Measurements from ENCODE around the gene CST9L. TPM values are rescaled to one million over a fixed set of nuclear protein-coding genes. Genes with fewer than 3 reads are reported as not detected.

The CST9L gene
- total and polyA plus RNA-seq, 10 of the 15 experiments (the other 5 are each of a cell fraction or from before 2014, with no cell fraction given) = not detected

GRCh38 chr20:23602699-23603098 lies 34.4 kb upstream of the CST9L start:
- CTCF ChIA-PET = no interaction called here
- SMC1A ChIA-PET (ENCODE audit: uncharacterized antibody, unreplicated experiment) = interaction anchor here (1.0 kb wide), 1 partner anchor 161 kb away, joined by 4 read pairs; no protein-coding TSS in a partner anchor
- H3K4me1 ChIP-seq (ENCODE audit: control insufficient read depth, insufficient read depth, low read length) = no peaks in the 10 kb centered on the region

GRCh38 chr20:23602241-23602640 lies 34.0 kb upstream of the CST9L start:
- Histone ChIP-seq H3K4me1 (ENCODE audit: control insufficient read depth, insufficient read depth, low read length) (no peaks in the 10 kb centered on the region), H2AFZ (ENCODE audit: control insufficient read depth, low read depth, low read length) (no peak overlapping the region), H4K20me1 (ENCODE audit: control insufficient read depth, insufficient read depth) (no peaks in the 10 kb centered on the region), H3K79me2 (ENCODE audit: control insufficient read depth, insufficient read depth, low read length) (no peaks in the 10 kb centered on the region), H3K4me3 (no peak overlapping the region), H3K9me3 (replicated peaks; ENCODE audit: control insufficient read depth, insufficient read depth, low read length) (no peaks in the 10 kb centered on the region), H3K4me2 (ENCODE audit: control insufficient read depth, insufficient read depth) (no peak overlapping the region), H3K27ac (ENCODE audit: control insufficient read depth, insufficient read depth) (no peak overlapping the region), H3K27me3 (replicated peaks in 1 of 2; ENCODE audit: control insufficient read depth in 2 of 2, insufficient read depth in 2 of 2, low read length in 1 of 2) (no peaks in the 10 kb centered on the region), H3K9ac (ENCODE audit: control insufficient read depth, insufficient read depth, low read length) (no peak overlapping the region), H3K36me3 (ENCODE audit: control insufficient read depth in 2 of 2, insufficient read depth in 2 of 2, low read length in 1 of 2) (no peaks in the 10 kb centered on the region)
- RAD21 ChIA-PET (ENCODE audit: unreplicated experiment) = interaction anchor here (1.0 kb wide), 1 partner anchor 21 kb away, joined by 3 read pairs; no protein-coding TSS in a partner anchor
- in situ Hi-C loops (cut with MboI) = no loop called here
- POLR2A ChIA-PET = no interaction called here
- ATAC-seq (no peak), DNase-seq (ENCODE audit: low read depth, low spot score) (no peak), FAIRE-seq (no peak)
- intact Hi-C loops (cut with micrococcal nuclease; ENCODE audit: unreplicated experiment) = loop anchor here (10.0 kb wide), 1 partner anchor 907 kb away; no protein-coding TSS in a partner anchor
- no TSS peak for BruUV-seq (replicated peaks)
- SMC1A ChIA-PET (ENCODE audit: uncharacterized antibody, unreplicated experiment) = interaction anchor here (1.0 kb wide), 1 partner anchor 160 kb away, joined by 4 read pairs; no protein-coding TSS in a partner anchor
- CTCF ChIA-PET = no interaction called here
- 4% methylated on average over 2 of the region's 2 CpGs for WGBS (ENCODE audit: insufficient coverage, insufficient replicate concordance, low lambda C conversion rate, missing lambda C conversion rate)
- TF ChIP-seq CREM (IDR thresholded peaks at IDR 0.05; ENCODE audit: low read depth) (no peak), MTA3 (IDR thresholded peaks at IDR 0.05; ENCODE audit: borderline replicate concordance, low read length) (no peak), NR2C2 (IDR thresholded peaks at IDR 0.05; ENCODE audit: borderline replicate concordance, control insufficient read depth, insufficient read length, low read depth) (no peak), GATAD2B (conservative IDR thresholded peaks at IDR 0.05; ENCODE audit: low read depth) (no peak), BCLAF1 (IDR thresholded peaks at IDR 0.05) (no peak), EZH2 (IDR thresholded peaks at IDR 0.05; ENCODE audit: borderline replicate concordance, control insufficient read depth, low read depth, low read length) (no peak), FOXK2 (IDR thresholded peaks at IDR 0.05) (no peak), EED (IDR thresholded peaks at IDR 0.05; ENCODE audit: low read depth) (no peak), KAT2A (conservative IDR thresholded peaks at IDR 0.05; ENCODE audit: control insufficient read depth, low read depth, low read length) (no peak)

More at GRCh38 chr20:23602699-23603098, 34.4 kb upstream of the CST9L start:
- Histone ChIP-seq H3K9me3 (replicated peaks; ENCODE audit: control insufficient read depth, insufficient read depth, low read length) (no peaks in the 10 kb centered on the region), H3K9ac (ENCODE audit: control insufficient read depth, insufficient read depth, low read length) (no peak overlapping the region), H3K79me2 (ENCODE audit: control insufficient read depth, insufficient read depth, low read length) (no peaks in the 10 kb centered on the region), H4K20me1 (ENCODE audit: control insufficient read depth, insufficient read depth) (no peaks in the 10 kb centered on the region), H3K4me2 (ENCODE audit: control insufficient read depth, insufficient read depth) (no peak overlapping the region), H2AFZ (ENCODE audit: control insufficient read depth, low read depth, low read length) (no peak overlapping the region), H3K27me3 (replicated peaks in 1 of 2; ENCODE audit: control insufficient read depth in 2 of 2, insufficient read depth in 2 of 2, low read length in 1 of 2) (no peaks in the 10 kb centered on the region), H3K4me3 (no peak overlapping the region), H3K36me3 (ENCODE audit: control insufficient read depth in 2 of 2, insufficient read depth in 2 of 2, low read length in 1 of 2) (no peaks in the 10 kb centered on the region), H3K27ac (ENCODE audit: control insufficient read depth, insufficient read depth) (no peak overlapping the region)
- TF ChIP-seq LARP7 (IDR thresholded peaks at IDR 0.05) (no peak), MAX (IDR thresholded peaks at IDR 0.05; ENCODE audit: low read depth, low read length) (no peak), BHLHE40 (IDR thresholded peaks at IDR 0.05; ENCODE audit: borderline replicate concordance in 1 of 2, low read depth in 2 of 2, low read length in 1 of 2) (no peak), MXI1 (IDR thresholded peaks at IDR 0.05; ENCODE audit: low read depth, low read length) (no peak), RAD51 (IDR thresholded peaks at IDR 0.05) (no peak), SMC3 (IDR thresholded peaks at IDR 0.05; ENCODE audit: borderline replicate concordance, low read length) (no peak)
- in situ Hi-C loops (cut with MboI) = no loop called here
- intact Hi-C loops (cut with micrococcal nuclease; ENCODE audit: unreplicated experiment) = loop anchor here (10.0 kb wide), 1 partner anchor 908 kb away; no protein-coding TSS in a partner anchor
- DNase-seq (ENCODE audit: low read depth, low spot score) (no peak), FAIRE-seq (no peak), ATAC-seq (no peak)
- POLR2A ChIA-PET = no interaction called here
- RAD21 ChIA-PET (ENCODE audit: unreplicated experiment) = interaction anchor here (1.0 kb wide), 1 partner anchor 20 kb away, joined by 3 read pairs; no protein-coding TSS in a partner anchor
- no TSS peak for BruUV-seq (replicated peaks)
- WGBS (ENCODE audit: insufficient coverage, insufficient replicate concordance, low lambda C conversion rate, missing lambda C conversion rate) = 18% methylated on average over 6 of the region's 6 CpGs
